A549 (cell line): ENCODE results near the gene ANKS1B.

Experiments
- CTCF ChIP-seq: fragments of >200 bp; sonication (Bioruptor Twin); formaldehyde crosslinking; IDR thresholded peaks from 3 replicates; pipeline ENCODE4 v1.5.1; 2016
- EP300 ChIP-seq, 2 experiments: fragments of >200 bp; sonication (Bioruptor Twin); formaldehyde crosslinking; IDR thresholded peaks; 2 replicates in 1 of 2; 3 replicates in 1 of 2; pipeline ENCODE4 v1.6.1; 2016 to 2017
- ESRRA ChIP-seq: fragments of 150-350 bp; IDR thresholded peaks from 2 replicates; pipeline ENCODE4 v1.6.1; 2014; ENCODE audit warnings: mild to moderate bottlenecking, low read length, borderline replicate concordance
- FOSB ChIP-seq: fragments of 250-450 bp; sonication (Bioruptor Pico); IDR thresholded peaks from 2 replicates; pipeline ENCODE4 v1.5.0; 2020; ENCODE audit warnings: mild to moderate bottlenecking, moderate library complexity
- MAFK ChIP-seq: fragments of 450-650 bp; IDR thresholded peaks from 2 replicates; pipeline ENCODE4 v1.6.1; 2014; ENCODE audit not compliant: partially characterized antibody
- NFE2L2 ChIP-seq: fragments of 150-350 bp; conservative IDR thresholded peaks from 2 replicates; pipeline ENCODE4 v1.6.1; 2014; ENCODE audit warnings: low read length
- POLR2A ChIP-seq: IDR thresholded peaks from 2 replicates; pipeline ENCODE4 v1.6.1; 2012; ENCODE audit warnings: mild to moderate bottlenecking, low read length
- POLR2AphosphoS2 ChIP-seq: conservative IDR thresholded peaks from 2 replicates; pipeline ENCODE4 v1.6.1; 2012; ENCODE audit warnings: low read length, improper control_type of control experiment, inconsistent platforms
- RARB ChIP-seq: fragments of 250-450 bp; sonication (Bioruptor Pico); IDR thresholded peaks from 2 replicates; pipeline ENCODE4 v1.8.0; 2021; ENCODE audit warnings: mild to moderate bottlenecking, moderate library complexity
- RFX5 ChIP-seq: fragments of 450-650 bp; IDR thresholded peaks from 2 replicates; pipeline ENCODE4 v1.7.1; 2014; ENCODE audit warnings: antibody characterized with exemption, mild to moderate bottlenecking, moderate library complexity
- SREBF2 ChIP-seq: fragments of 450-650 bp; IDR thresholded peaks from 2 replicates; pipeline ENCODE4 v1.6.1; 2014; ENCODE audit warnings: mild to moderate bottlenecking, moderate library complexity
- USF2 ChIP-seq: fragments of 450-650 bp; IDR thresholded peaks from 2 replicates; pipeline ENCODE4 v1.6.1; 2014; ENCODE audit warnings: antibody characterized with exemption
- TF ChIP-seq, protein P1 (sequence below): IDR thresholded peaks from 2 replicates; pipeline ENCODE4 v1.6.1; 2012; ENCODE audit warnings: low read depth, borderline replicate concordance

DNA sequence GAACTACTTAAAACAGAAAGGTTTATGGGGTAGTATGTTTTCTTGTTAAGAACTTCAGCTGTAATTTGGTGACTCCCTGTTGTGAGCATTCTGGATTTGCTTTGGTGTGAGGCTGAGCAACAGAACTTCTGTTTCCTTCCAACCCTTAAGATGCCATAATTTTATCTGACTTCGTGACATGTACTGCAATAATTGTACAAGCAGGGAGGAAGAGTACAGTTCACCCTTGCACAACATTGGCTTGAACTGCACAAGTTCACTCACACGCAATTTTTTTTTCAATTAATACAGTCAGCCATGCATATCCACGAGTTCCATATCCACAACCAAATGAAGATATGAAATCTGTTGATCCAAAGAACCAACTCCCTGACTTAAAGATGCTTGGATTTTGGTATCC is 42.9 kb upstream of the ANKS1B start:
- no peak for TF ChIP-seq SREBF2
- no peak for TF ChIP-seq POLR2A
- TF ChIP-seq RARB (CRISPR knock-in tag), result no peak
- TF ChIP-seq EP300 (IDR thresholded peaks at IDR 0.05), result no peak
- TF ChIP-seq USF2, result no peak
- TF ChIP-seq, protein P1, sequence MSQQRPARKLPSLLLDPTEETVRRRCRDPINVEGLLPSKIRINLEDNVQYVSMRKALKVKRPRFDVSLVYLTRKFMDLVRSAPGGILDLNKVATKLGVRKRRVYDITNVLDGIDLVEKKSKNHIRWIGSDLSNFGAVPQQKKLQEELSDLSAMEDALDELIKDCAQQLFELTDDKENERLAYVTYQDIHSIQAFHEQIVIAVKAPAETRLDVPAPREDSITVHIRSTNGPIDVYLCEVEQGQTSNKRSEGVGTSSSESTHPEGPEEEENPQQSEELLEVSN, result no peak
- TF ChIP-seq CTCF, result no peak
- TF ChIP-seq POLR2AphosphoS2, result no peak
- TF ChIP-seq ESRRA, result no peak
- no peak for TF ChIP-seq FOSB
- TF ChIP-seq NFE2L2, result no peak
- TF ChIP-seq MAFK, result no peak
- no peak for TF ChIP-seq RFX5
